Measurements from ENCODE around the gene FABP1.

FABP1 gene

GRCh38 chr2:88113069-88113468 is 14.8 kb downstream of the FABP1 start:
- no peak for DNase-seq

- no peak for DNase-seq
Observed at GRCh38 chr2:88110830-88111229, 17.0 kb downstream of the FABP1 start.

- DNase-seq = no peak
Observed at GRCh38 chr2:88108796-88109195, 19.1 kb downstream of the FABP1 start.

GRCh38 chr2:88100489-88100858 is 27.4 kb downstream of the FABP1 start:
- no peak for DNase-seq

GRCh38 chr2:88099798-88100488 is 27.9 kb downstream of the FABP1 start:
- DNase-seq = no peak

- no peak for DNase-seq
Observed at GRCh38 chr2:88098558-88098900, 29.3 kb downstream of the FABP1 start.

GRCh38 chr2:88097891-88098557 is 29.8 kb downstream of the FABP1 start:
- DNase-seq = no peak

- DNase-seq = no peak
Observed at GRCh38 chr2:88097192-88097591, 30.7 kb downstream of the FABP1 start.

GRCh38 chr2:88096708-88097107 is 31.2 kb downstream of the FABP1 start:
- DNase-seq = no peak

GRCh38 chr2:88095022-88095421 is 32.8 kb downstream of the FABP1 start:
- no peak for DNase-seq

- DNase-seq = no peak
Observed at GRCh38 chr2:88092773-88093172, 35.1 kb downstream of the FABP1 start.

- no peak for DNase-seq
Observed at GRCh38 chr2:88091943-88092342, 35.9 kb downstream of the FABP1 start.

GRCh38 chr2:88090446-88091283 is 37.2 kb downstream of the FABP1 start:
- DNase-seq = no peak

GRCh38 chr2:88088999-88089398 is 38.9 kb downstream of the FABP1 start:
- DNase-seq = no peak

- no peak for DNase-seq
Observed at GRCh38 chr2:88087763-88088162, 40.1 kb downstream of the FABP1 start.

GRCh38 chr2:88087073-88087472 is 40.8 kb downstream of the FABP1 start:
- no peak for DNase-seq

GRCh38 chr2:88086401-88086800 is 41.5 kb downstream of the FABP1 start:
- no peak for DNase-seq

- no peak for DNase-seq
Observed at GRCh38 chr2:88085602-88086001, 42.3 kb downstream of the FABP1 start.

- no peak for DNase-seq
Observed at GRCh38 chr2:88085099-88085498, 42.8 kb downstream of the FABP1 start.

GRCh38 chr2:88082781-88083180 is 45.1 kb downstream of the FABP1 start:
- no peak for DNase-seq

GRCh38 chr2:88081924-88082608 is 45.8 kb downstream of the FABP1 start:
- DNase-seq = no peak

- DNase-seq = no peak
Observed at GRCh38 chr2:88080545-88080944, 47.3 kb downstream of the FABP1 start.

- no peak for DNase-seq
Observed at GRCh38 chr2:88078643-88079172, 49.2 kb downstream of the FABP1 start.

Data from NCI-H1930 (cell line).